KMS-11 (cell line): Measurements from ENCODE around the gene RASGEF1B.

Source experiments
- H2AFZ ChIP-seq: fragments of 200-600 bp; sonication (generic); 2 replicates; pipeline ENCODE4 v1.6.1; 2016; ENCODE audit warnings: antibody characterized with exemption, mixed run types, low read depth
- H3K27ac ChIP-seq: fragments of 200-600 bp; sonication (generic); 2 replicates; pipeline ENCODE4 v1.6.1; 2016; ENCODE audit warnings: mild to moderate bottlenecking, mixed run types
- H3K27me3 ChIP-seq: fragments of 200-600 bp; sonication (generic); 2 replicates; pipeline ENCODE4 v1.6.1; 2017; ENCODE audit warnings: mild to moderate bottlenecking, low read depth, mixed run types, moderate library complexity; ENCODE audit not compliant: insufficient read depth
- H3K36me3 ChIP-seq: fragments of 200-600 bp; sonication (generic); 2 replicates; pipeline ENCODE4 v1.6.1; 2017; ENCODE audit warnings: mild to moderate bottlenecking, mixed run types; ENCODE audit not compliant: insufficient read depth
- H3K4me1 ChIP-seq: fragments of 200-600 bp; sonication (generic); 2 replicates; pipeline ENCODE4 v1.6.1; 2016; ENCODE audit warnings: mild to moderate bottlenecking, low read depth, mixed run types; ENCODE audit not compliant: poor library complexity, severe bottlenecking
- H3K4me2 ChIP-seq: fragments of 200-600 bp; sonication (generic); 2 replicates; pipeline ENCODE4 v1.7.0; 2016; ENCODE audit warnings: mild to moderate bottlenecking, mixed run types
- H3K4me3 ChIP-seq: fragments of 200-600 bp; sonication (generic); IDR thresholded peaks from 2 replicates; pipeline ENCODE4 v1.6.1; 2017; ENCODE audit warnings: low read depth, low read length, mixed read lengths; ENCODE audit not compliant: insufficient read depth
- H3K79me2 ChIP-seq: fragments of 200-600 bp; sonication (generic); 2 replicates; pipeline ENCODE4 v1.6.1; 2016; ENCODE audit warnings: low read depth, mixed run types; ENCODE audit not compliant: insufficient read depth
- H3K9ac ChIP-seq: fragments of 200-600 bp; sonication (generic); 2 replicates; pipeline ENCODE4 v1.6.1; 2016; ENCODE audit warnings: mild to moderate bottlenecking, mixed run types
- H4K20me1 ChIP-seq: fragments of 200-600 bp; sonication (generic); 2 replicates; pipeline ENCODE4 v1.6.1; 2016; ENCODE audit warnings: mild to moderate bottlenecking, mixed run types; ENCODE audit not compliant: insufficient read depth
- TF ChIP-seq, protein P1 (sequence below): fragments of 200-600 bp; sonication (generic); conservative IDR thresholded peaks from 2 replicates; pipeline ENCODE4 v1.6.1; 2017; ENCODE audit warnings: low read depth, mild to moderate bottlenecking, antibody characterized with exemption, low read length, moderate library complexity, mixed read lengths

The RASGEF1B gene

DNA sequence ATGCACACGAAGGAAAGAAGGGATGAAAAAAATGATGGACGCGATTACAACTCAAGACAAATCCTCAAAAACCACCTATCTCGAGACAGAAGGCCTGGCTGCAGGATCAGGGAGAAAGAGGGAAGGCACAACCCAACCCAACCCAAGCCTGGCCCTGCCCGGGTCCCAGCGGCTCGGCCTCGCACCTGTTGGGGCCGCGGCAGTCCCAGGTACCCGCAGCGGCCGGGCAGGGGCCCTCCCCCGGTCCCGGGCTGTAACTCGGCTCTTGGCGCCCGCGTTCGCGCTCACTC, 464 bp downstream of the RASGEF1B start:
- H4K20me1 ChIP-seq = no peaks in the 10 kb centered on the region

DNA sequence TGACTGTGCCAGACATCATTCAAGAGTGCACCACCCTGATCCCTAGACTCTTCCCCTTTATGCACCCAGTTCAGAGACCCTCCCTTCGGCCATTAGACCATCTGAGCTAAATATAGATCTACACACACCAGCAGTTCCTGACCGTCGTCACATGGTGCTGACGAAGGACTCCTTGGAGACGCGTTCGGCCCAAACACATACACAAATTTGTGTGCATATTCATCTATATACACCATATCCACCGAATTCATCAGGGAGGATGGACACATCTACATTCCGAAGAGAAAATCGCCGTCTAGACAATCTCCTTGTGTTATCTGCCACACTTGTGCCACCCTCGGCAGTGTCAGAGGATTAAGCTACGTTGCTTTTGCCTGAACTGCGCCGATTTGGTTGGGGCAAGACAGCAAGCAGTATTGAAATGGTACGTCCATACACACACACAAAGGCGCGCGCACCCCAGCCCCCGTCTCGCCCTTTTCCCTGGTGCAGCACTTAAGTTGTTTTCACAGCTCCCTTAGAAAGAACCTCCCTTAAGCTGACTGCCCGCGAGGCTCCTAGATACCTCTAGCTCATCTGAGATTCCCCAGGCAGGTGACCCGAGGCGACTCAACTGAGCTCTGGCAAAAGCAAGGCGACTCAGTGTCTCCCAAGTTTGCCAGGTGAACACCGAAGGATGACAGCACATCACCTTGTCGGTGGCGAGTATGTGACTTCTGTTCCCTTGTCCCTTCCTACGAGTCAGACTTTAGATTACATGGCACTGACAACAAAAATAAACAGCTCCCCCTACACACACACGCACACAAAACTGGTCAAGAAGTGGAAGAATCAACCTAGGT, 1.0 kb downstream of the RASGEF1B start:
- TF ChIP-seq, protein P1, sequence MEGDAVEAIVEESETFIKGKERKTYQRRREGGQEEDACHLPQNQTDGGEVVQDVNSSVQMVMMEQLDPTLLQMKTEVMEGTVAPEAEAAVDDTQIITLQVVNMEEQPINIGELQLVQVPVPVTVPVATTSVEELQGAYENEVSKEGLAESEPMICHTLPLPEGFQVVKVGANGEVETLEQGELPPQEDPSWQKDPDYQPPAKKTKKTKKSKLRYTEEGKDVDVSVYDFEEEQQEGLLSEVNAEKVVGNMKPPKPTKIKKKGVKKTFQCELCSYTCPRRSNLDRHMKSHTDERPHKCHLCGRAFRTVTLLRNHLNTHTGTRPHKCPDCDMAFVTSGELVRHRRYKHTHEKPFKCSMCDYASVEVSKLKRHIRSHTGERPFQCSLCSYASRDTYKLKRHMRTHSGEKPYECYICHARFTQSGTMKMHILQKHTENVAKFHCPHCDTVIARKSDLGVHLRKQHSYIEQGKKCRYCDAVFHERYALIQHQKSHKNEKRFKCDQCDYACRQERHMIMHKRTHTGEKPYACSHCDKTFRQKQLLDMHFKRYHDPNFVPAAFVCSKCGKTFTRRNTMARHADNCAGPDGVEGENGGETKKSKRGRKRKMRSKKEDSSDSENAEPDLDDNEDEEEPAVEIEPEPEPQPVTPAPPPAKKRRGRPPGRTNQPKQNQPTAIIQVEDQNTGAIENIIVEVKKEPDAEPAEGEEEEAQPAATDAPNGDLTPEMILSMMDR = 0 out of 2 replicates have a peak, but pooled peaks have one; percentile 34
- peak overlapping the region; percentile 72 for H3K4me2 ChIP-seq
- H3K79me2 ChIP-seq = peaks cover 58% of the 10 kb centered on the region
- H2AFZ ChIP-seq = peak overlapping the region; percentile 56; the same call in 1 of the 2 replicates
- no peaks in the 10 kb centered on the region for H3K27me3 ChIP-seq
- H4K20me1 ChIP-seq = no peaks in the 10 kb centered on the region
- peak overlapping the region; percentile 95 for H3K4me3 ChIP-seq
- peak overlapping the region; percentile 78 for H3K9ac ChIP-seq
- H3K4me1 ChIP-seq = peaks cover 57% of the 10 kb centered on the region
- no peaks in the 10 kb centered on the region for H3K36me3 ChIP-seq
- peak overlapping the region; percentile 84 for H3K27ac ChIP-seq

More for the DNA sequence above, 464 bp downstream of the RASGEF1B start:
- H3K36me3 ChIP-seq = no peaks in the 10 kb centered on the region
- TF ChIP-seq, protein P1 = no peak
- H3K27me3 ChIP-seq = no peaks in the 10 kb centered on the region
- peak overlapping the region; percentile 78 for H3K9ac ChIP-seq
- H2AFZ ChIP-seq = peak overlapping the region; percentile 56; the same call in 1 of the 2 replicates
- H3K79me2 ChIP-seq = peaks cover 52% of the 10 kb centered on the region
- H3K4me1 ChIP-seq = peaks cover 51% of the 10 kb centered on the region
- peak overlapping the region; percentile 95 for H3K4me3 ChIP-seq
- H3K4me2 ChIP-seq = peak overlapping the region; percentile 72
- peak overlapping the region; percentile 84 for H3K27ac ChIP-seq

DNA sequence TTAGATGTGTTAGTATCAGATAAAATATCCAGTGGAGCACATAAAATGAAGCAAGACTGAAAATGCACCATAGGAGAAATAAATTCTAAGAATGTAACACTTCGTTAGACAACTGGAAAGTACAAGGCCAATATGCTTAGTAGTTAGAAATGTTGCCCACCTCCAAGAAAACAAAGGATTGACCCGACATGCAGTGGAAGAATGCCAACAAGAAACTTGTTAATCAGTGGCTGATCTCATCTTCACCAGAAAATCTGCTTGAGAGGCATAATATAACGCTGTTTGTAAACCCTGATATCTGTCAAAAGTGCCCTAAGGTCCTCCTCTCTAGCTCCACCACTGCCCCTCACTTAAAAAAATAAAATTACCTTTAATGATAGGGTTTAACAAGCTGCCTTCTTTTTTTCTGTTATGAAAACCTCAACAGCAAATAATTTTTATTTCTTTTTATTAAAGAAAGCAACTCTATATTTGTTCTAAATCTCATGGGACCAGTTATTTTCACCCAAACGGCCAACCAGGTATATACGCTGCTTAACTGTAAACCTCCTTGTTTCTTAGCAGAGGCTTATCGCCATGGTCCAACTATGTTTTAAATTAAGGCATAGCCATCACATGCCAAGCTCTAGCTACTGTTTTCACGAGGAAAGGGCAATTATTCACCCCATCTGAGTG, 1.8 kb downstream of the RASGEF1B start:
- H4K20me1 ChIP-seq = no peaks in the 10 kb centered on the region
- H3K9ac ChIP-seq = peak overlapping the region; percentile 78
- H3K79me2 ChIP-seq = peaks cover 65% of the 10 kb centered on the region
- H3K4me3 ChIP-seq = no peak overlapping the region
- H3K36me3 ChIP-seq = no peaks in the 10 kb centered on the region
- peak overlapping the region; percentile 84 for H3K27ac ChIP-seq
- no peaks in the 10 kb centered on the region for H3K27me3 ChIP-seq
- TF ChIP-seq, protein P1 = no peak
- H3K4me1 ChIP-seq = peaks cover 61% of the 10 kb centered on the region
- H3K4me2 ChIP-seq = peak overlapping the region; percentile 72
- no peak overlapping the region for H2AFZ ChIP-seq

DNA sequence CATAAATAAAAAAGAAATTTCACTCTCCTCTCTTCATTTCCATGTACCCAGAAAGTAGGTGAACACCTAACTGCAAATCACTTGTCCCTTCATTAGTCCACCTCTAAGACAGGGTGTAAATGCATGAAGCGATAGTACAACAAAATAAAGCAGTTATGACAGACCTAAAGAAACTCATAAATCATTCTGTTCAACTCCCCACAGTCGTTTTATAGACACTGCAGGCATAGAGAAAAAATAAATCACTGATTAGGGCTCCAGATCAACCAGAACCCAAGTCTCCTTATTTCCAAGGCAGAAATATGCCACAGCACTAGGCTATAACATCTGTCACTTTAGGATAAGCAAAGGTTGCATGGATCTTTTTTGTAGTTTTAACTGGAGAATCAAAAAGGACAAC, 3.0 kb downstream of the RASGEF1B start:
- Histone ChIP-seq H3K27me3 (no peaks in the 10 kb centered on the region), H3K4me1 (peaks cover 65% of the 10 kb centered on the region), H3K27ac (peak overlapping the region; percentile 84; the same call in 1 of the 2 replicates), H3K4me2 (peak overlapping the region; percentile 72), H4K20me1 (no peaks in the 10 kb centered on the region), H3K79me2 (peaks cover 78% of the 10 kb centered on the region), H3K36me3 (no peaks in the 10 kb centered on the region), H3K4me3 (peak overlapping the region; percentile 28), H2AFZ (no peak overlapping the region), H3K9ac (peak overlapping the region; percentile 78; the same call in 1 of the 2 replicates)
- TF ChIP-seq, protein P1 = no peak
